ENCODE results near the gene LHPP. TPM values are rescaled to one million over a fixed set of nuclear protein-coding genes. Genes with fewer than 3 reads are reported as not detected.
A peak's percentile ranks its signal among the peaks of the same experiment; 100 is the strongest.

Gene LHPP
- total RNA-seq, 1 donor from 2014 or later: 7.6 TPM

- DNase-seq: no peak
- TF ChIP-seq CTCF (IDR thresholded peaks at IDR 0.05; ENCODE audit: borderline replicate concordance): no peak
- peaks cover 4% of the 10 kb centered on the region for H3K9me3 ChIP-seq (replicated peaks)
- no peaks in the 10 kb centered on the region for H3K27me3 ChIP-seq (ENCODE audit: low read depth)
- intact Hi-C loops (cut with micrococcal nuclease): no loop called here
- H3K27ac ChIP-seq (replicated peaks): no peak overlapping the region
- no peak overlapping the region for H3K4me3 ChIP-seq
- H3K36me3 ChIP-seq: peaks cover 3% of the 10 kb centered on the region
- H3K4me1 ChIP-seq: no peaks in the 10 kb centered on the region
Measured at GRCh38 chr10:124495725-124496124, 34.1 kb downstream of the LHPP start.

- TF ChIP-seq CTCF (IDR thresholded peaks at IDR 0.05; ENCODE audit: borderline replicate concordance): no peak
- Histone ChIP-seq H3K4me1 (no peaks in the 10 kb centered on the region), H3K4me3 (no peak overlapping the region), H3K27me3 (ENCODE audit: low read depth) (no peaks in the 10 kb centered on the region), H3K9me3 (replicated peaks) (peaks cover 8% of the 10 kb centered on the region), H3K36me3 (peaks cover 5% of the 10 kb centered on the region), H3K27ac (replicated peaks) (no peak overlapping the region)
- no peak for DNase-seq
- intact Hi-C loops (cut with micrococcal nuclease): no loop called here
Measured at GRCh38 chr10:124496150-124496549, 34.5 kb downstream of the LHPP start.

- Histone ChIP-seq H3K27ac (replicated peaks) (no peak overlapping the region), H3K9me3 (replicated peaks) (peaks cover 8% of the 10 kb centered on the region), H3K36me3 (peaks cover 5% of the 10 kb centered on the region), H3K27me3 (ENCODE audit: low read depth) (no peaks in the 10 kb centered on the region), H3K4me3 (no peak overlapping the region), H3K4me1 (no peaks in the 10 kb centered on the region)
- TF ChIP-seq CTCF (IDR thresholded peaks at IDR 0.05; ENCODE audit: borderline replicate concordance): no peak
- intact Hi-C loops (cut with micrococcal nuclease): no loop called here
- DNase-seq: no peak
Measured at GRCh38 chr10:124496620-124497019, 35.0 kb downstream of the LHPP start.

- no peaks in the 10 kb centered on the region for H3K4me1 ChIP-seq
- H3K9me3 ChIP-seq (replicated peaks): peaks cover 8% of the 10 kb centered on the region
- H3K36me3 ChIP-seq: peaks cover 5% of the 10 kb centered on the region
- intact Hi-C loops (cut with micrococcal nuclease): no loop called here
- peak; percentile 66 for DNase-seq
- no peak overlapping the region for H3K4me3 ChIP-seq
- no peak overlapping the region for H3K27ac ChIP-seq (replicated peaks)
- no peak for TF ChIP-seq CTCF (IDR thresholded peaks at IDR 0.05; ENCODE audit: borderline replicate concordance)
- no peaks in the 10 kb centered on the region for H3K27me3 ChIP-seq (ENCODE audit: low read depth)
Measured at GRCh38 chr10:124497196-124497881, 35.7 kb downstream of the LHPP start.

- Histone ChIP-seq H3K36me3 (peaks cover 5% of the 10 kb centered on the region), H3K27me3 (ENCODE audit: low read depth) (no peaks in the 10 kb centered on the region), H3K4me1 (no peaks in the 10 kb centered on the region), H3K4me3 (no peak overlapping the region), H3K27ac (replicated peaks) (no peak overlapping the region), H3K9me3 (replicated peaks) (peaks cover 8% of the 10 kb centered on the region)
- no peak for DNase-seq
- intact Hi-C loops (cut with micrococcal nuclease): no loop called here
- no peak for TF ChIP-seq CTCF (IDR thresholded peaks at IDR 0.05; ENCODE audit: borderline replicate concordance)
Measured at GRCh38 chr10:124498056-124498455, 36.4 kb downstream of the LHPP start.
